NCI-H1092 (cell line): ENCODE results near the gene DDAH1.

ENCODE experiments used
- DNase-seq: peaks from one replicate; lab custom pipeline; 2025; lab: John Stamatoyannopoulos, UW

The DDAH1 gene

GRCh38 chr1:85274969-85275453, 189.9 kb downstream of the DDAH1 start:
- DNase-seq: no peak

- DNase-seq: no peak
Measured at GRCh38 chr1:85273397-85273796, 191.6 kb downstream of the DDAH1 start.

- no peak for DNase-seq
Measured at GRCh38 chr1:85268801-85269585, 196.0 kb downstream of the DDAH1 start.
